HepG2 (cell line): Measurements from ENCODE around the gene AHCTF1.

ENCODE experiments used
- GABPA ChIP-seq, 2 experiments: IDR thresholded peaks; 2 replicates each; pipeline ENCODE4 v1.6.1; 2011 to 2016; ENCODE audit warnings: low read depth in 2 of 2, low read length in 1 of 2, missing biosample characterization in 1 of 2, missing genetic modification characterization in 1 of 2
- SP1 ChIP-seq, 2 experiments: fragments of 450-650 bp in 1 of 2; sonication (generic) in 1 of 2; formaldehyde crosslinking in 1 of 2; IDR thresholded peaks; 2 replicates each; pipeline versions ENCODE4 v1.4.0 to v1.6.1; 2016 to 2020; ENCODE audit warnings: missing genetic modification reagents in 1 of 2
- SP5 ChIP-seq: IDR thresholded peaks from 2 replicates; pipeline ENCODE4 v1.6.1; 2016; ENCODE audit warnings: low read depth, borderline replicate concordance
- STAG1 ChIP-seq: sonication (generic); formaldehyde crosslinking; IDR thresholded peaks from 2 replicates; pipeline ENCODE4 v1.4.0; 2020; ENCODE audit warnings: missing genetic modification reagents
- ZNF660 ChIP-seq: sonication (generic); formaldehyde crosslinking; IDR thresholded peaks from 2 replicates; pipeline ENCODE4 v1.5.1; 2020; ENCODE audit warnings: mild to moderate bottlenecking, low read depth, missing genetic modification reagents, borderline replicate concordance
- ZZZ3 ChIP-seq: sonication (generic); formaldehyde crosslinking; IDR thresholded peaks from 2 replicates; pipeline ENCODE4 v1.4.0; 2020; ENCODE audit warnings: missing genetic modification reagents, mild to moderate bottlenecking, borderline replicate concordance
- TF ChIP-seq, protein P1 (sequence below): sonication (generic); formaldehyde crosslinking; conservative IDR thresholded peaks from 2 replicates; pipeline ENCODE4 v1.8.1; 2023; ENCODE audit warnings: missing genetic modification reagents

DNA sequence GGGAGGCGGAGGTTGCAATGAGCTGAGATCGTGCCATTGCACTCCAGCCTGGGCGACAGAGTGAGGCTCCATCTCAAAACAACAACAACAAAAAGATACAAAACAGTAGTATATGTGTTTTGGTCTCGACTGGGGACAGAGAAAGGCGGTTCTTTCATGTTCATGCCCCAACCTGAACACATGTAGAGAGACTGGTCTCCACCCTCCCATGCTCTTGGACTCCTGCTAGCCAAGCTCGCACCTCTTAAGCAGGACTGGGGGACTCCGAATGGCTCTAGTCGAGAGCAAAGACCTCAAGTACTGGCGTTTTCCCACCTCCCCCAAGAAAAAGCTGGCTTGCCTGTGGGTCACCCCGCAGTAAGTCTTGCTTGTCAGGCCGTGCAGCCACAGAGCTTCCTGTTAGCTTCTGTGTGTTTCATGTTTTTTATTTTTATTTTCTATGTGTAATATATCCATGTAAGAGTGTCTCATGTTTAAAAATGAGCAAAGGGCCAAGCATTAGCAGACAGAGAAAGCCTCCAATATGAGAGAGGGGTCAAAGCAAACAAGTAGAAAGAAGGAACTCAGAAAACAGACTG lies 116.0 kb downstream of the AHCTF1 start:
- TF ChIP-seq STAG1 (CRISPR knock-in tag) (no peak), SP5 (no peak), GABPA (IDR thresholded peaks at IDR 0.05; ENCODE audit: low read depth, low read length) (no peak), GABPA (CRISPR knock-in tag; IDR thresholded peaks at IDR 0.05; ENCODE audit: low read depth) (no peak), SP1 (IDR thresholded peaks at IDR 0.05) (no peak), SP1 (CRISPR knock-in tag; IDR thresholded peaks at IDR 0.05) (no peak), ZZZ3 (CRISPR knock-in tag) (no peak), ZNF660 (CRISPR knock-in tag) (no peak)
- TF ChIP-seq, protein P1, sequence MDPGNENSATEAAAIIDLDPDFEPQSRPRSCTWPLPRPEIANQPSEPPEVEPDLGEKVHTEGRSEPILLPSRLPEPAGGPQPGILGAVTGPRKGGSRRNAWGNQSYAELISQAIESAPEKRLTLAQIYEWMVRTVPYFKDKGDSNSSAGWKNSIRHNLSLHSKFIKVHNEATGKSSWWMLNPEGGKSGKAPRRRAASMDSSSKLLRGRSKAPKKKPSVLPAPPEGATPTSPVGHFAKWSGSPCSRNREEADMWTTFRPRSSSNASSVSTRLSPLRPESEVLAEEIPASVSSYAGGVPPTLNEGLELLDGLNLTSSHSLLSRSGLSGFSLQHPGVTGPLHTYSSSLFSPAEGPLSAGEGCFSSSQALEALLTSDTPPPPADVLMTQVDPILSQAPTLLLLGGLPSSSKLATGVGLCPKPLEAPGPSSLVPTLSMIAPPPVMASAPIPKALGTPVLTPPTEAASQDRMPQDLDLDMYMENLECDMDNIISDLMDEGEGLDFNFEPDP = no peak
